Right hindlimb (tissue), 1 donor: ENCODE results near the gene LMNA.
A peak's percentile ranks its signal among the peaks of the same experiment; 100 is the strongest.

Source experiments
- DNase-seq: peaks from one replicate; pipeline ENCODE4 v3.0.0-alpha.2; 2018

Gene LMNA

GRCh38 chr1:156144742-156145141 lies 30.2 kb downstream of the LMNA start:
- DNase-seq = peak; percentile 15

GRCh38 chr1:156145650-156146019 lies 31.1 kb downstream of the LMNA start:
- no peak for DNase-seq

DNA sequence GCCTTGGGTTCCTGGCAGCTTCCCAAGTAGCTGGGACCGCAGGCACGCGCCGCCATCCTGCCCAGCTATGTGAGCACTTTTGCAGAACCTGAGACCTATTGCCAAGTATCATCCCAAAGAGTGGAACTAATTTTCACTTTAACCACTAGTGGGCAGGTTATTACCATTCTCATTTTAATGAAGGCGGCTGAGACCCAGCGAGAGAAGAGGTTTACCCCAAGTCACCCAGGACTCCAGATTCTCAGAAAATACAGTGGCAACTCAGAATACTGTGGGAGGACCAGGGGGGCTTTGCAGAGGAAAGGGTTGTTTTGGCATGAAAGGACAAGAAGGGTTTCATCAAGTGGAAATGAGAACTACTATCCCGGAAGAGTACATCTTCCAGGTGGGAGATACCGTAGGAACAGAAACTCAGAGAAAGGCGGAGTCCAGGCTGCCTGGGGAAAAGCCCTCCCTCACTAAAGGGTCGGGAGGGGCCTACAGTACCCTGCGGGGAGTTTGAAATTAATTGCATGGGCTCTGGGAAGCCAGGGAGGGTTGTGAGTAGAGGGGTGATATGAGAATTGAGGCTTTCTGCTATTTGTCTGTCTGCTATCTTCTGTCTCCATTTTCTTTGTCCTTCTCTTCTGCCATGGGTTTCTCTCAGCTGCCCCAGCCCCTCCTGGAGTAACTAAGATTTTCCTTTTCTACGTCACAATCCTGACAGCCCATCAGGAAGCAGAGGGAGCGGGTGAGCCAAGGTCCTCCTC lies 31.7 kb downstream of the LMNA start:
- peak; percentile 89 for DNase-seq

DNA sequence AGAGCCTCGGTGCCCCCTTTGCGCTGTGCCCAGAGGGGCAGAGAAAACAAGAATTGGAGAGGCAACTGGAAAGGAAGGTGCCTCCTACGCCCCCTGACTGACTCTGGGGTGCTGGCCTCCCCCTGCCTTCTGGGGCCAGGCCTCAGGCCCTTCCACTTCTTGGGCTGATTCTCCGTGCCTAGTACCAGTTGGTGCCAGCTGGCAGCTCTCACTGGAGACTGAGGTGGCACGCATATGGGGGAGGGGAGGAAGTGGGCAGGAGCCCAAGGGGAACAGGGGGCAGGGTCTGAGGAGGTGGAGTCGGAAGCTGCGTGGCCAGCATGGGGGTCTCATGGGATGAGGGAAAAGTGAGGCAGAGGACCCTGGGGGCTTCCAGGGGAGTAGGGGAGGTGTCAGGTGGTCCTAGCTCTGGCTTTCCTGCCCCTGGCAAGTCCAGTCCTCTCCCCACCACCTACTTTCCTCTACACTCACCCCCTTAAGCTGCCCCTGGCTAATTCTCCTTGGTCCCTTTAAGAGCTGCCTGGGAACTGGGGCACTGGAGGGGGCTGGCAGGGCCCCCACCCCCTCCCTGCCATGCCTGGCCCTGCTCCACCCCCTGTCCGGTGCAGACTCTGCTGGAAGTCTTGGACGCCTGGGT lies 32.4 kb downstream of the LMNA start:
- peak; percentile 55 for DNase-seq

DNA sequence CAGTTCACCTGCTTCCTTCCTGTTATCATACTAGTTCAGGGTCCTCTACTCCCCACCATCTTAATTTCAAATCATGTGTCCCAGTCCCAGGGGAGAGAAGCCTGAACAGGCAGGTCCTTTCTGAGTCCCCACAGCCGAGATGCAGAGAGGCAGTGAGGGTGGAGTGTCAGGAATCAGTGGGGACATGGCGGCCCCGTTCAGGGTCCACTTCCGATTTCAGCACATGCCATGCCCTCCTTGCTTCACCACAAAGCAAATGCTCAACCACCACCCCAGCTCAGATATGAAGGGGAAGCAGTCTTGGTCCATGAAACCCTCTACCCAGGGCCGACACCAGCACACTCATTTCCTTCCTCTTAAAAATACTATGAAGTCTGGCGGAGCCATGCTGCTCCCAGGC lies 33.7 kb downstream of the LMNA start:
- DNase-seq = no peak

GRCh38 chr1:156149374-156150332 lies 35.1 kb downstream of the LMNA start:
- DNase-seq = peak; percentile 21

DNA sequence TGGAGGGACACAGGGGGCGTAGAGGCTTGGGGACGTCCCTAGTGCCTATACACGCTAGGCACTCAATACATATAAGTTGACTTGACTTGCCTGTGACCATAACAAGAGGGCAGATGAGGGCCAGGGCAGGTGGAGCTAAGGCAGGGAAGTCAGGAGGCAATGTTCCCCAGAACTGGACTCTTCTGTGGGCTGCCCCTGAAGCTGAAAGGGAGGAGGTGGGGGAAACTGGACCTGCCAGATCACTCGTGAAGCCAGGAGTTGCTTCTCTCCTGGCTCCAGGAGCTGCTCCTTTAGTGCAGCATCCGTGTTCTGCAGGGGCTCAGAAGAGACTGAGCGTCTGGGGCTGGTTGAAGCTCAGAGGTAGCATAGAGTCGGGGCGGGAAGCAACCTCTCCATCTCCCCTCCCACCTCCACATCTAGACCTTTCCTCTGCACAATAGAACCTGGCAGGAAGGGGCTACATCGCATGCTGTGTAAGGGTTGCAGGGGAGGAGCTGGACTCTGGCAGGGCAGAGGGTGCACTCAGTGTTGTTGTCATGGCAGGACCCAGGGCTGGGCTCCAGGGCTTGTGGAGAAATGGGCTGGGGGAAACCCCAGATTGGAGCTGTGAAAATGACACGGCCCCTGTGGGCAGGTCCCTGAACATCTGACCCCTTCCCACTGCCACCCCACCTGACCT lies 36.0 kb downstream of the LMNA start:
- DNase-seq = peak; percentile 20

DNA sequence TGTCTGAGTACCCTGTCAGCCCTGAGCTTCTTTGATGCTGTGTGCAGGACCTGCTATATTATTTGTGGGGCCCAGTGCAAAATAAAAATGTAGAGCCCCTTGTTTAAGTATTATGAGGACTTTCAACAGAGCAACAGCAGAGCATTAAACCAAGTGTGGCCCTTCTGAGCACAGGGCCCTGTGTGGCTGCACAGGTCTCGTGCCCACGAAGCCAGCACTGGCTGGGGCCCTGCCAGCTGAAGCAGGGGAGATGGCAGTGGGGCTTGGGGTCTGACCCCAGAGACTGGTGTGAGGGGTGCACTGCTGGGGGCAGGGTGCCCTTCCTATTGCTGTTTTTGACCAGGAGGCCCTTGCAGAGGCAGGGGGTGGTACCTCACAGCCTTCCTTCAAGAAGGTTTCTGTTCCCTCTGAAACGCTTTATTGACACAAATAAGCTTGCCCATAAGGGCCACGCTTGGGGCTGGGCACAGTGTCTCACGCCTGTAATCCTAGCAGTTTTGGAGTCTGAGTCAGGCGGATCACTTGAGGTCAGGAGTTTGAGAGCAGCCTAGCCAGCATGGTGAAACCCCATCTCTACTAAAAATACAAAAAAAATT lies 36.7 kb downstream of the LMNA start:
- peak; percentile 11 for DNase-seq

DNA sequence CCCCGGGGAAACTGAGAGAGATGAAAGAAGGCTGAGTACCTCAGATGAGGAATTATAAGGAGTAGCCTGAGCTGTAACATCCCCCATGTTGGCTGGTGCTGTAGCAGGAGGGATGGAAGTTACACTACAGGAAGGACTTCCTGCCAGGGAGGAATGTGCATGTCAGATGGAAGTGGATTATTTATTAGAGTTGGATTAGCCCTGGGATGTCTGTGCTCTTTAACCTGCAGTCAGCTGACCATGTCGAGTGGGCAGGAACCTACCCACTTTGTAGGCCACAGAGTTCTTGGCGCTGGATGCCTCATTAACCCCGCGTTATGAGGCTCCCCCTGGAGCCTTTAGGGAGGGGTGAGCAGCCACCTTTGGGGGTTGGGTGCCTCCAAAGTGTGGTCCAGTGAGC lies 38.1 kb downstream of the LMNA start:
- no peak for DNase-seq

GRCh38 chr1:156153362-156153761 lies 38.9 kb downstream of the LMNA start, which contains the start of gene SEMA4A:
TSS of gene SEMA4A (plus strand) at chr1:156153585. CDS start at chr1:156154579, 994 bp downstream.
- no peak for DNase-seq

GRCh38 chr1:156154317-156154749 lies 39.8 kb downstream of the LMNA start:
- peak; percentile 17 for DNase-seq

- no peak for DNase-seq
These were observed 41.4 kb downstream of the LMNA start for GRCh38 chr1:156155756-156156510.

DNA sequence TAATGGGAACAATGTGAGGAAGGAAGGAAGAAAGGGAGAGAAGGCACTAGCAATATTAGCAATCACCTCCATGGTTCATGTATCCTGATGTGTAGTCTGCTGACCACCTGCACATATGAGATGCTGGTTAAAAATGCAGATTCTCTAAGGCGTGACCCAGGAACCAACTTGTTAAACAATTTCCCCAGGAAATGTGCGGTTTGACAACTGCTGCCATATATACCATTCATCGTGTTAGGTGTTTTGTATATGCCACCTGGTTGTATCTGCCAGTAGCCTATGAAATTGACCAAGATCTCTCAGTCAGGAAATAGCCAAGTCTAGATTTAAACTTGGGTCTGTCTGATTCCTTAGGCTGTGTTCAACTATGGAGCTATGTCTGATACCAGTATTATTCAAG lies 43.0 kb downstream of the LMNA start:
- DNase-seq = no peak

DNA sequence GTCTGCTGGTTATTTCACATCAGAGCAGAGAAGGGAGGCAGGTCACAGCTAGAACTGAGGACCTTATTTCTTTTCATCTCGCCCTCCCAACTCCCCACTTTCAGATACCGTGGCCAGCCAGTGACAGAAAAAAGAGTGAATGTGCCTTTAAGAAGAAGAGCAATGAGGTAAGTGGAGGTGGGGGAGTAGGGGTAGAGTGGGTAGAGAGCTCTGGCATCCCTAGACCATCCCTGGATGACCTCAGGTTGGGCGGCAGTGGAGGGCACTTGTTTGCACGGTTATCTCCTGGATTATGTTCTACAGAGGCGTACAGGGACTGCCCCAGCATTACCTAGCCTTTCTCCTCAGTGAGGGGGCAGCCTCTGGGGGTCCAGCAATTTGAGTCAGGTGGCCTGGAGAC lies 43.5 kb downstream of the LMNA start:
- no peak for DNase-seq

- DNase-seq = no peak
These were observed 45.7 kb downstream of the LMNA start for GRCh38 chr1:156160000-156160742.

GRCh38 chr1:156160743-156161171 lies 46.2 kb downstream of the LMNA start:
- DNase-seq = peak; percentile 95

- no peak for DNase-seq
These were observed 48.0 kb downstream of the LMNA start for GRCh38 chr1:156162430-156163037.

GRCh38 chr1:156163712-156164111 lies 49.2 kb downstream of the LMNA start:
- DNase-seq = no peak

DNA sequence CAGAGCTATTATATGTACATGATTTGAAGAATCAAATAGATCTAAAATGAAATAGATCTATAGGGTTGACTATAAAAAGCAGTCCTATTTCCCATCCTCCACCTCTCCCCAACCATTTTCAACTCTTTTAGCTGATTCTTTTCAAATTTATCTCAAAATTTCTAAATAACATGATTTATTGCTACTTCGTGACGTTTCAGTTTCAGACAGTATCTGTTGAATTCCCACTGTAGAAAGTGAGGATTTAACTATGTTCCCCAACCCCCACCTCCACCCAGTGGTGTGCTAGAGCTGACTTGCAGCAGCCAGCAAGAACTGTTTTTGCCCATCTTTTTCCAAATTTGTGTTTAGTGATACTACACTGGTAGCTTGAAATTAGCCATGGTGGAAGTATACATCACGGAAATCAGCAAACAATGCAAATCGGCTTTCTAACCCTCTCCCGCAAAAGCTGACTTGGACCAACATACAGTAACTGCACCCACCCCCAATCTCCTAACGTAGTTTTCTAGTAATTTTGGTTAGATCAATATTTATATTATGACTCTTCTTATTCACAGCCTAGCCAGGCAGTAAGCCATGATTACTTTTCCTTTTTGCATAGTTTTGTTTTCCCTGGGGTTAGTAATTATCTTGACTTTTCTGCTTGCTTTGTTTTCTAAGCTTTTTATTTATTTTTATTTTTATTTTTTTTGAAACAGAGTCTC lies 49.8 kb downstream of the LMNA start:
- DNase-seq = no peak

- no peak for DNase-seq
These were observed 50.6 kb downstream of the LMNA start for GRCh38 chr1:156165083-156165482.
